MCF 10A (cell line): ENCODE measurements around the gene PRKN. TPM values are rescaled to one million over a fixed set of nuclear protein-coding genes. Genes with fewer than 3 reads are reported as not detected.

Experiments
- BruUV-seq: library from RNA; stranded (reverse); fragments of 400-500 nt; replicated peaks from 2 replicates; lab custom pipeline; 2021; lab: Mats Ljungman, UMichigan
- CTCF ChIA-PET: fragments of 300-600 bp; sonication (Branson Sonifier 250); formaldehyde crosslinking; extraction: SDS; loops from one replicate; lab custom pipeline; 2021; ENCODE audit warnings: antibody characterized with exemption, inconsistent platforms; lab: Yijun Ruan, JAX
- POLR2A ChIA-PET: fragments of 300-600, 350-650 bp; sonication (Branson Sonifier 250); formaldehyde crosslinking; extraction: SDS; loops from one replicate; lab custom pipeline; 2020; ENCODE audit warnings: antibody characterized with exemption, inconsistent platforms; lab: Yijun Ruan, JAX
- DNase-seq: peaks from one replicate; pipeline ENCODE4 v3.0.0-alpha.2; 2018; ENCODE audit not compliant: unreplicated experiment
- H3K27ac Mint-ChIP-seq: one replicate; pipeline ENCODE4 v1.8.0; 2022; ENCODE audit warnings: mild to moderate bottlenecking, low read depth, mixed read lengths; ENCODE audit not compliant: unreplicated experiment
- H3K27me3 Mint-ChIP-seq: one replicate; pipeline ENCODE4 v1.8.0; 2022; ENCODE audit warnings: mixed read lengths; ENCODE audit not compliant: insufficient read depth, unreplicated experiment
- H3K36me3 Mint-ChIP-seq: one replicate; pipeline ENCODE4 v1.8.0; 2022; ENCODE audit warnings: mild to moderate bottlenecking, moderate library complexity, mixed read lengths; ENCODE audit not compliant: insufficient read depth, unreplicated experiment
- H3K4me1 Mint-ChIP-seq: one replicate; pipeline ENCODE4 v1.8.0; 2022; ENCODE audit warnings: mixed read lengths; ENCODE audit not compliant: insufficient read depth, unreplicated experiment
- H3K4me3 Mint-ChIP-seq: one replicate; pipeline ENCODE4 v1.8.0; 2022; ENCODE audit warnings: mild to moderate bottlenecking, moderate library complexity, mixed read lengths; ENCODE audit not compliant: unreplicated experiment
- H3K9me3 Mint-ChIP-seq: one replicate; pipeline ENCODE4 v1.8.0; 2022; ENCODE audit warnings: mixed read lengths; ENCODE audit not compliant: unreplicated experiment
- CTCF ChIP-seq: fragments of 200-600 bp; IDR thresholded peaks from one replicate; pipeline ENCODE4 v1.8.0; 2022; ENCODE audit warnings: antibody characterized with exemption, mild to moderate bottlenecking; ENCODE audit not compliant: unreplicated experiment
- intact Hi-C: fragments of 100-400 bp; cut with micrococcal nuclease; formaldehyde crosslinking; loops from 2 replicates; pipeline ENCODE4 v1.14.1; 2022
- total RNA-seq: library from RNA; stranded (reverse); gene quantifications from 2 replicates; pipeline ENCODE4 v1.2.3, GENCODE V29; 2022

PRKN gene
- total RNA-seq, 1 experiment from 2014 or later, result 2.5 TPM

DNA sequence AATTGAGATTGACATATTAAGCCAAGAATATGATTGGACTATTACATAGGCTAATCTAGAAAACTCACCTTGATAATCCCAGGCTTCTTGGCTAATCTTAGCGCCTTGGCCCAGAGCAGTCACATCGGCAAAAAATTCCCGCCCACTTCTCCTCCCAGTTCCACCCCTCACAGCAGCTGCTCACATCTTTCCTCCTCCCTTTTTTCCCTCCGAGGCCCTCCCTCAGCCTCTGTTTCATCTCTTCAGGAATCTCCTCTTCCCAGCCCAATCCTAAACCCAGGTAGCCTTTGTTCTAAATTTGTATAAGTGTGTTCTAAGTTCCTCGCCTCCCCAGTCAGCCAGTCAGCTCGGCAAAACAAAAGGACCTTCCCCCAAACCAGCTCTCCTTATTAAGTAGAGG is 184.3 kb downstream of the PRKN start:
- no TSS peak for BruUV-seq
- DNase-seq, result no peak
- H3K4me1 Mint-ChIP-seq, result no peaks in the 10 kb centered on the region
- intact Hi-C loops, result no loop called here
- H3K9me3 Mint-ChIP-seq, result no peaks in the 10 kb centered on the region
- no peaks in the 10 kb centered on the region for H3K27me3 Mint-ChIP-seq
- no peak overlapping the region for H3K4me3 Mint-ChIP-seq
- H3K27ac Mint-ChIP-seq, result no peak overlapping the region
- no peak for TF ChIP-seq CTCF
- H3K36me3 Mint-ChIP-seq, result peaks cover 6% of the 10 kb centered on the region
- CTCF ChIA-PET, result no interaction called here
- POLR2A ChIA-PET, result no interaction called here

- H3K4me3 Mint-ChIP-seq, result no peak overlapping the region
- H3K27me3 Mint-ChIP-seq, result no peaks in the 10 kb centered on the region
- BruUV-seq, result no TSS peak
- H3K4me1 Mint-ChIP-seq, result no peaks in the 10 kb centered on the region
- ChIA-PET POLR2A (interaction anchor here (0.7 kb wide), 1 partner anchor 71 kb away, joined by 3 read pairs; no protein-coding TSS in a partner anchor), CTCF (no interaction called here)
- no peak for TF ChIP-seq CTCF
- H3K9me3 Mint-ChIP-seq, result no peaks in the 10 kb centered on the region
- intact Hi-C loops, result no loop called here
- no peak overlapping the region for H3K27ac Mint-ChIP-seq
- no peak for DNase-seq
- peaks cover 6% of the 10 kb centered on the region for H3K36me3 Mint-ChIP-seq
These were observed 186.5 kb downstream of the PRKN start for GRCh38 chr6:162541019-162541601.

GRCh38 chr6:162539321-162539720 is 188.2 kb downstream of the PRKN start:
- POLR2A ChIA-PET, result no interaction called here
- H3K27me3 Mint-ChIP-seq, result no peaks in the 10 kb centered on the region
- TF ChIP-seq CTCF, result no peak

DNA sequence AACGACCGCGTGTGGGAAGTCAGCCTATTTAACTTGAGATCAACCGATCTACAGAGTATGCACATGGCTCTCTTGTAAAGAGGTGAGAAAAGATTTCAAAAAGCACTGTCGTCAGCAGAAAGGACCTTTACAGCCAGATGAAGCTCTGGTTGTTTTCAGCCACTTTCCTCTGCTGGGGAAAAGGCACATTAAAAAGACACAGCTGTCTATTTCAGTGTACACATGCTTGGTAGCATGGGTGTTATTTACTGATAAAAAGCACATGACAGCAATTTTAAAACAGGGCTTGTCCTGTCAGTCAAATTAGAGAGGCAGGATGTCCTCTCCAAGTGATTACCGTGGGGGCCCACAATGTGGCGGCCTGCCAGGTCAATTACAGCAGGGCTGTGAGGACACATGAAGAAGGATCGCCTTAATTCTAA is 188.9 kb downstream of the PRKN start:
- intact Hi-C loops, result loop anchor here (5.0 kb wide), 1 partner anchor 246 kb away; no protein-coding TSS in a partner anchor
- TF ChIP-seq CTCF, result no peak
- Mint-ChIP-seq H3K27ac (no peak overlapping the region), H3K36me3 (peaks cover 6% of the 10 kb centered on the region), H3K27me3 (no peaks in the 10 kb centered on the region), H3K9me3 (no peaks in the 10 kb centered on the region), H3K4me3 (no peak overlapping the region), H3K4me1 (no peaks in the 10 kb centered on the region)
- CTCF ChIA-PET, result interaction anchor here (0.7 kb wide), 1 partner anchor 51 kb away, joined by 3 read pairs; no protein-coding TSS in a partner anchor
- BruUV-seq, result no TSS peak
- POLR2A ChIA-PET, result no interaction called here
- DNase-seq, result no peak

More at GRCh38 chr6:162539321-162539720, 188.2 kb downstream of the PRKN start:
- Mint-ChIP-seq H3K4me1 (no peaks in the 10 kb centered on the region), H3K9me3 (no peaks in the 10 kb centered on the region), H3K4me3 (no peak overlapping the region), H3K36me3 (peaks cover 6% of the 10 kb centered on the region), H3K27ac (no peak overlapping the region)
- BruUV-seq, result no TSS peak
- no peak for DNase-seq
- CTCF ChIA-PET, result interaction anchor here (0.5 kb wide), 1 partner anchor 1159 kb away, joined by 3 read pairs; no protein-coding TSS in a partner anchor
- intact Hi-C loops, result loop anchor here (5.0 kb wide), 1 partner anchor 247 kb away; no protein-coding TSS in a partner anchor
